Astrocyte of the hippocampus (primary cell): ENCODE measurements around the gene RBM7.

Experiments used
- DNase-seq: peaks from one replicate; pipeline ENCODE4 v3.0.0; 2011; ENCODE audit warnings: low read depth, low spot score

RBM7 gene, protein sequence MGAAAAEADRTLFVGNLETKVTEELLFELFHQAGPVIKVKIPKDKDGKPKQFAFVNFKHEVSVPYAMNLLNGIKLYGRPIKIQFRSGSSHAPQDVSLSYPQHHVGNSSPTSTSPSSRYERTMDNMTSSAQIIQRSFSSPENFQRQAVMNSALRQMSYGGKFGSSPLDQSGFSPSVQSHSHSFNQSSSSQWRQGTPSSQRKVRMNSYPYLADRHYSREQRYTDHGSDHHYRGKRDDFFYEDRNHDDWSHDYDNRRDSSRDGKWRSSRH

DNA sequence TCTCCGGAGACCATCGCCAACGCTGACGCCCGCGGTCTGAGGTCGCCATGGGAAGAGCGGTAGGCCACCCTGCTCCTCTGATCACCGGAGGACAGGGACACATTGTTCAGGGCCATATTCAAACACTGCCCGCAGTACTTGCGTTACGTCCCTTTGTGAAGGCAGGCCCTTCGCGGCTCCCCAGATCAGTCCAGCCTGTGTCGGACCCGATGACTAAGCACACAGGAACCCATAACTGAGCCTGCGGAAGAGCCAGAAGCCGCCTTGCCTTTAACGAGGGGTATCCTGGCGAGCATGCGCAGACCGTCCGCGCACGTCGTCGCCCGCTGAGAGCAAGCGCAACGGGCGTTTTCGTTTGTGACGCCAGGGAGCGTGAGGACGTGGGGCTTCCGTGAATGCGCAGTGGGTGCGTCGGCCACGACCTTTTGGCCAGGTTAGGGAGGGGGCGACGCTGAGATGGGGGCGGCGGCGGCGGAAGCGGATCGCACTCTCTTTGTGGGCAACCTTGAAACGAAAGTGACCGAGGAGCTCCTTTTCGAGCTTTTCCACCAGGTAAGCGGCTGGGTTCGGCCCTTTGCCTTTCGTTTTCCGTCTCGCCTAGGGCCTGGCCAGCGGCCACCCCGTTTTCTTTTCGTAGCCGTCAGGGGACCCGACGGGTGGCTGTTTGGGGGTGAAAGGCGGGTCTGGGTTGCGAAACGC, at the start of gene RBM7, which contains the start of gene C11orf71:
Gene RBM7, plus strand, starts transcription at position 451 of the 699 bp plus-strand sequence. Its CDS starts 6 bp downstream, at position 457.
Gene C11orf71, minus strand, starts transcription at position 296 of the 699 bp plus-strand sequence. Its CDS starts 180 bp downstream, at position 116.
- DNase-seq = peak; percentile 100

- no peak for DNase-seq
These were observed 47.0 kb upstream of the RBM7 start for GRCh38 chr11:114353443-114353842.

DNA sequence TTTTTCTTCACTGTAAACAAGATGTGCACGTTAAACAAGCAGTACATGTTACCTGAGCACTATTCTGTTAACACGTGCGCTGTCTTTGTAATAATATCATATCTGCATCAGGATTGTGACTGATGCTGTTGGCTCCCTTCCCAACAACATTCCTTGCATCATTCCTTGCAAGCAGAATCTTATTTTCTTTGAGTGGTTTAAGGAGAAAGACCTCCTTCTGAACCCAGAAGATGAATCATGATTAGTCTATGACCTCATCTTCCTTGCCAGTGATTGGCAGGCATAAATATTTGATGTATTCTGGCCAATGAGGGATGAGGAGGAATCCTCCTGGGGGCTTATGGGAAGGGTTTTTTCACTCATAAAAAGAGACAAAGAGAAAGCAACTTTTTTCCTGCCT, 46.4 kb upstream of the RBM7 start:
- peak; percentile 93 for DNase-seq

GRCh38 chr11:114358716-114359115, 41.8 kb upstream of the RBM7 start:
- DNase-seq = no peak

GRCh38 chr11:114359342-114359741, 41.1 kb upstream of the RBM7 start:
- no peak for DNase-seq

GRCh38 chr11:114362326-114362725, 38.1 kb upstream of the RBM7 start:
- no peak for DNase-seq

GRCh38 chr11:114362958-114363357, 37.5 kb upstream of the RBM7 start:
- DNase-seq = no peak

DNA sequence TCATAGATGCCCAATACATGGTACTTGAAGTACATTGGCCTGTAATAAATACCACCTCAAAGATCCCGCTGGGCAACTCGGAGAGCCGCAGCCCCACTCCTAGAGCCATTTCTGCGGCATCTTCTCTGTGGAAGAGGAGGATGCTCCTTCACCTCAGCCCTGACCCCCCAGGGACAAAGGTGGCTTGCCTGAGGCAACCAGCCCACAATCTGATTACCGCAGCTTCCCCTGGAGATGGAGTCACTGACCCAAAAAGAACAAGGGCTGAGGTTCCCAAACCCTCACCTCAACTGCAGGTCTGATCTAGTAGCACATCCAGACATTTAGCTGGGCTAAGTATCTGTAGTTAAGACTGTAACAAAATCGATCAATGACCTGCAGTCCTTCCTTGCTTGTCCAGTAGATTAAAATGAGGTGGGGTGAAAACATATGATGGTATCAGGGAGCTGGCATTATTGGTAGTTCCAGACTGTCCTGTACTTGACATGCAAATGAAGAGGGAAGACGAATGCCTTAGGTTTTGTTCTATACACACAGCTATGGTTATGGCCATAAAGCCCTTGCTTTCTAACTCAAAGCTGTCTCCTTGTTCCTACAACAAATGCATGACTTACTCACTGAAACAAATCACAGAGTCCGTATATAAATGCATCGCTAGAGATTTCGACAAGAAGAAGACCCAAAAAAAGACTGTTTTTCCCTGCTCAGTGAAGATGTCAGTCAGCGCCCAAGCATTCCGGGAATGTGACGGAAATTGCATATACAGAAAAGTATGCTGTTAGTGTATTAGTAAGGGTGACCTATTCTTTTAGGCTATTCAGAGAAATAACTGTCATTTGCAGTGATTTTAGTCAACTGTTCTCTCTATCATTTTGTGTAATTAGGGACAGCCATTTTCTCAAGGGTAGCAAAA, 33.9 kb upstream of the RBM7 start:
- peak; percentile 87 for DNase-seq

- DNase-seq = peak; percentile 50
These were observed 33.1 kb upstream of the RBM7 start for GRCh38 chr11:114367244-114367957.

- no peak for DNase-seq
These were observed 31.4 kb upstream of the RBM7 start for GRCh38 chr11:114368918-114369680.

DNA sequence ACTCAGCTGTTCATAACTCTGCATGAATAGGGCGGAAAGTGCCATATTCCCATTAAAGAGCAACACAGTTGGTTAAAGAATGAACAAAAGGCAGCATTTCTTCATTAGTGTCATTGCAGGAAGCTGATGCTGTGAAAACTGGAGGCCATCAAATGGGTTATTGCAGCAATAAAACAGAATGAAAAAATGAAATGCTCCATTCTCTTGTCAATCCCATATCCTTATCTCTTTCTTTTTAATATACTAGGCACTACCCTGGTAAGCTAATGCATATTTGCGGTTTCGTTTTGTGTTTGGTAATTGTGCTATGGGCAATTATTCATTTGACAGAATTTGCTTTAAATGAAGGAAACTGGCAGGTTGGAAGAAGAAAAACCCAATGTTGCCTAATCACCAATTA, 25.4 kb upstream of the RBM7 start:
- DNase-seq = no peak

DNA sequence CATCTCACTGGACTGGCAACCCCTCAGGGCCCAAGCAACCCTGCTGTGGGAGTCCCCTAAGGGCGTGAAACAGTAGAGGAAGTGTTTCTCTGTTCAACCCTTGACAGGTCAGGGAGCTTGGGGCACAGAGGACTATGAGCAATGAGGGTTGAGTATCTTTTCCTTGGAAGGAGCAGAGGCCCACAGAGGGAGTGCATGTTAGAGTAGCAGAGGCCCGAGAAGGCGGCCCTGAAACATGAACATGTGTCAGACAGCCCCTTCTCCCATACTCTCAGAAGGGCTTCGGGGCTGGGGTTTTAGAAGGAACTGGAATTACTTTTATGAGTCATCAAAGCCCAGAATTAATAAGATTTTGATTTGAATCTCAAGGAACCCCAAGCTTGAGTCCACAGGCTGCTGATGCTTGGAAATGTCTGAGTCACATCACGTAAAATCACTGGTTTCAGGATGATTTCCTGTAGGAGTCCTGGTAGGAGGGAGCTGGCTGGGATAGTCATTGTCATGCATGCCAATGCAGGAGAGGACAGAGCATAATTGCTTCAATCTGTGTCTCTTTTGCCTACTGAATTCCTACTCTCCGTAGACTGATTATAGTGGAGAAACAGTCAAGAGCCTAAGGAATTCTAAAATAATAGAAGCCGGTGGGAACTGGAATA, 22.7 kb upstream of the RBM7 start:
- DNase-seq = peak; percentile 69

DNA sequence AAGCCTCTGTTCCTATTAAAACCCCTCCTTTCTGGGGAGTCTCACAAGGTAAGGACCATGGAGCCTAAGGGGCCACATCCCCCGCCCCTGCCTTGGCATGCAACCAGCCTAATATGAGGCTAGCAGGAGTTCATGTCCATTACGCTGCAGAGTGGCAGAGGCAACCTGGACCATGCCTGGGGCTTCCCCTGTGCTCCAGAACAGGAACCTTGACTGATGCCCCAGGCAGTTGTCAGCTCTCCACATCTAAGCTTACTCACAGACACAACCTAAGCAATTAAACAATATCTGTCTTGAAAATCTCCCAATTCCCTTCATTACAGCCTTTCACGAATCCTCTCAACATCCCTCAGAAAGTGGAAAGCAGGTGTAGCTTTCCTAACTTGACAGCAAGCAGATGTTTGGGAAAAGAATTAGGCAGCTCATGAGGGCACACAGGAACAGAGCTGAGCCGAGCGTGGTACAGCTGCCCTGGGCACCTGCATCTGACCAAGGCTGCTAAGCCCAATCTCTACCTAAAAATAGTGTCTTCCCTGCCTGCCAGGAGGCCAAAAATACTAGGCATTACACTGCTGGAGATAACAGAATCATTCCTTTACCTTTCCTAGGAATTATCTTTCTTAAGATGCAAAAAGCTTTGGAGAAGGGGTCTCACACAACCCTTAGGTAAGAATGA, 20.9 kb upstream of the RBM7 start:
- no peak for DNase-seq

DNA sequence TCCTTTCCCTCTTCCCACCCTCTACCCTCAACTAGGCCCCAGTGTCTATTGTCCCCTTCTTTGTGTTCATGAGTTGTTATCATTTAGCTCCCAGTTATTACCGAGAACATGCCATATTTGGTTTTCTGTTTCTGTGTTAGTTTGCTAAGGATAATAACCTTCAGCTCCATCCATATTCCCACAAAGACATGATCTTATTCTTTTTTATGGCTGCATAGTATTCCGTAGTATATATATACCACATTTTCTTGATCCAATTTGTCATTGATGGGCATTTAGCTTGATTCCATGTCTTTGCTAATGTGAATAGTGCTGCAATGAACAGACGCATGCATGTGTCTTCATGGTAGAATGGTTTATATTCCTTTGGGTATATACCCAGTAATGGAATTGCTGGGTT, 18.0 kb upstream of the RBM7 start:
- DNase-seq = no peak

DNA sequence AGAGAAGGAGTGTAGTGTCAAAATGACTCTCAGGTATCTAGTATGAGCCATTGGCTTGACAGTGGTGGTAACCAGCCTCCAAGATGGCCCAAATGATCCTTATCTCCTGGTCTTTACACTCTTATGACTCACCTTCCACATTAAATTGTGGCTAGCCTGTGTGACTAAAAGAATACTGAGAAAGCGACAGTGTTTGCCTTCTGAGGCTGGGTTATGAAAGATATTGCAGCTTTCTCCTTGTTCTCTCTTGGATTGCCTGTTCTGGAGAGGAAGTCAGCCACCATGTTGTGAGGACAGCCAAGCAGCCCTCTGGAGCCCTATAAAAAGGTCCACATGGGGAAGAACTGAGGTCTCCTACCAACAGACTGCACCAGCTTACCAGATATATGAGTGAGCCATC, 16.0 kb upstream of the RBM7 start:
- DNase-seq = no peak

DNA sequence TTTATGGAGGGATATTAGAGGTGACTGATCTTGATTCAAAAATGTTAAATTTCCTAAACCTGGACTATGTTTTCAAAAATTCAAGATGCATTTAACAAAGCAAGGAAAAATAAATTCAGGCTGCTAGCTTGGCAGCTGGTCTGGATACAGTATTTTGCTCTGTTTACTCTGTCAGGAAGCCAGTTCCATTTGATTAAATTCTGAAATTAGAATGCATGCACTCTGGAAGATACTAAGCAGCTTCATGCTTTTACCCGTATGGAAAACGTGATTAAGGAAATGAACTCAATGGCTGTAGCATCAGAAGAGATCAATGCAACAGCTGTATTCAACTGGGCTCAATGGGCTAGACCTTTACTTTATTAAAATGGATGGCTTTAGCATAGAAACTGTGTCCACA, 14.3 kb upstream of the RBM7 start:
- DNase-seq = no peak

- DNase-seq = peak; percentile 28
These were observed 13.9 kb upstream of the RBM7 start for GRCh38 chr11:114386545-114386944.

DNA sequence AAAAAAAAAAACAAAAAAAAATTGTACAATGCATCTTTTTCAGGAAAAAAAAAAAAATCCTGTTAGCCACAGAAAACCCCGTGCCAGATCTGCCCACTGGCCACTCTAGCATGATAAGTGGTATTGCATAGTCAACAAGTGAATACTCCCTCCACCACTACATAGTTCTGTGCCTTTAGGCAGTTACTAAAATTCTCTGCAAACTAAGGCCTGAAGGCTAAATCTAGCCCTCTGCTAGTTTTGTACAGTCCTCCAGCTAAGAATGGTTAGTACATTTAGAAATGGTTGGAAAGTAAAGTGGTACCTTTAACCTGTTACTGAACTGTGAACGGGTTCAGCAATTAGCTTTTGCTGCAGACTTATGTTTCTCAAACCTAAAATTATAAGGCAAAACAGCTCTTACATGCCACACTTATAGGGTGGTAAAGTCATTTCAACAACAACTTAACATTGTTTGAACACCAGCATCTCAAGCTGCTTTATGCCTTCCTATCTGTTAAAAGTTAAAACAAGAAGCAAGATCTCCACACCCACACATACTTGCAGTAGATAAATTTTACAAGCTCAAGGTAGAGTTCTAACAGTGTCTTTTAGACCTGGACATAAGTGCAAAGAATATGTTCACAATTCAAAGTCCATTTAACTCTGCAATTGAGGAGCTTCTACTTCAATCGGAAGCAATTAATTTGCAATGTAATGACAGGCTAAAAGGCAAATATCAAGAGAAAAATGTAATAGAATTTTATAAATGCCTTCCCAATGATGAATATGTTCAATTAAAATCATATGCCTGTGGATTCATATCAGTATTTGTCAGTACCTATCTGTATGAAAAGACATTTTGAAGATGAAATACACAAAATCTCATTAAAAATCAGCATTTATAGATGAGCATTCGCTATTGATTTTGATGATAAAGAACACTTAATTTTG, 7.5 kb upstream of the RBM7 start:
- DNase-seq = no peak

GRCh38 chr11:114395736-114396135, 4.7 kb upstream of the RBM7 start:
- DNase-seq = no peak
